ENCODE data around the gene PTTG1. TPM values are rescaled to one million over a fixed set of nuclear protein-coding genes. Genes with fewer than 3 reads are reported as not detected.

The PTTG1 gene
- total RNA-seq, 3 donors from 2014 or later, result 5.8 to 46.8 (median 9.0) TPM

DNA sequence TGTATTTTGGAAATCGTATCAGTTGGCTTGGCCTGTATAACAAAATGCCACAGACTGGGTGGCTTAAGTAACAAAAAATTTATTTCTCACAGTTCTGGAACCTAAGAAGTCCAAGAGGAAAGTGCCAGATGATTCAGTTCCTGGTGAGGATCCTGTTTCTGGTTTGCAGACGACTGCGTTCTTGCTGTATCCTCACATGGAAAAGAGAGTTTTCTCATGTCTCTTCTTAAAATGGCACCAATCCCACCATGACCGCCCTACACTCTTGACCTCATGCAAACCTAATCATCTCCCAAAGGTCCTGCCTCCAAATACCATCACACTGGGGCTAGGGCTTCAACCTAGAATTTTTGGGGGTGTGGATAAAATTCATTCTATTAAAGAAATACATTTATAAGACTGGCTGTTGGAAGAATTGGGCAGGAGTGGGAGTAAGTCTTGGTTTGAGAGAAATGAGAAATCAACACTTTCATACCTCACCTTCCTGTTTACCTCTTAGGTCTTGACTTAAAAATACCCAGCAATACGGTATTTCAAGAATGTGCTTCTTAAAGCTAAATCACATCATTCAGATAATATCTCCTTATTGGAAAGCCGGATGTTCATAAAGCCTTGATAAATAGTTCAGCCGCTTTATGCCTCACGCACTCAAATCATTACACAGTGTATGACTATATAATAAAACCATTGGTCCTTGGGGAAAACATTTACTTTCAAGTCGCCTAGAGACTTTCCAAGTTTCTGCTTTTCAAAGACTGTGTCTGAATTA is 28.7 kb downstream of the PTTG1 start:
- H3K9me3 ChIP-seq, result no peaks in the 10 kb centered on the region
- TF ChIP-seq, protein P1, sequence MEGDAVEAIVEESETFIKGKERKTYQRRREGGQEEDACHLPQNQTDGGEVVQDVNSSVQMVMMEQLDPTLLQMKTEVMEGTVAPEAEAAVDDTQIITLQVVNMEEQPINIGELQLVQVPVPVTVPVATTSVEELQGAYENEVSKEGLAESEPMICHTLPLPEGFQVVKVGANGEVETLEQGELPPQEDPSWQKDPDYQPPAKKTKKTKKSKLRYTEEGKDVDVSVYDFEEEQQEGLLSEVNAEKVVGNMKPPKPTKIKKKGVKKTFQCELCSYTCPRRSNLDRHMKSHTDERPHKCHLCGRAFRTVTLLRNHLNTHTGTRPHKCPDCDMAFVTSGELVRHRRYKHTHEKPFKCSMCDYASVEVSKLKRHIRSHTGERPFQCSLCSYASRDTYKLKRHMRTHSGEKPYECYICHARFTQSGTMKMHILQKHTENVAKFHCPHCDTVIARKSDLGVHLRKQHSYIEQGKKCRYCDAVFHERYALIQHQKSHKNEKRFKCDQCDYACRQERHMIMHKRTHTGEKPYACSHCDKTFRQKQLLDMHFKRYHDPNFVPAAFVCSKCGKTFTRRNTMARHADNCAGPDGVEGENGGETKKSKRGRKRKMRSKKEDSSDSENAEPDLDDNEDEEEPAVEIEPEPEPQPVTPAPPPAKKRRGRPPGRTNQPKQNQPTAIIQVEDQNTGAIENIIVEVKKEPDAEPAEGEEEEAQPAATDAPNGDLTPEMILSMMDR (IDR thresholded peaks at IDR 0.05), result no peak
- H3K4me3 ChIP-seq, result no peak overlapping the region
- no peaks in the 10 kb centered on the region for H3K36me3 ChIP-seq (ENCODE audit: low read depth)
- no peaks in the 10 kb centered on the region for H3K4me1 ChIP-seq (ENCODE audit: low read depth)
- ATAC-seq (no peak), DNase-seq (no peak)
- intact Hi-C loops (cut with DNase I, micrococcal nuclease), result no loop called here

DNA sequence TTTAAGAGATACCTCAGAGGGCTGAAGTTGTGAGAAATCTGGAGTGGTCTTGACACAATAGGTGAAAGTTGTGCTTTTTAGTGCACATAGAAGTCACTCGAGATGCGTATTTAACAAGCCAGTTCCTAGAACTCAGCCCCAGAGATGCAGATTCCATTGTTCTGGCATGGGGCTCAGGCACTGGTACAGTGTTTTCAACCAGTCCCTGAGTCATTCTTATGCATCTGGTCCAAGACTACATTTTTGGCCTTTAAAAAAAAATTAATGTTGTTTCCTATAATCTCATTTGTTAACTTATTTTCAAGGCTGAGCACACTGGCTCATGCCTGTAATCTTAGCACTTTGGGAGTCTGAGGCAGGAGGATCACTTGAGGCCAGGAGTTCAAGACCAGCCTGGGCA is 29.6 kb downstream of the PTTG1 start:
- no peaks in the 10 kb centered on the region for H3K4me1 ChIP-seq (ENCODE audit: low read depth)
- H3K36me3 ChIP-seq (ENCODE audit: low read depth), result no peaks in the 10 kb centered on the region
- DNase-seq (no peak), ATAC-seq (no peak)
- H3K9me3 ChIP-seq, result no peaks in the 10 kb centered on the region
- TF ChIP-seq, protein P1 (IDR thresholded peaks at IDR 0.05), result no peak
- no peak overlapping the region for H3K4me3 ChIP-seq
- intact Hi-C loops (cut with DNase I, micrococcal nuclease), result no loop called here

DNA sequence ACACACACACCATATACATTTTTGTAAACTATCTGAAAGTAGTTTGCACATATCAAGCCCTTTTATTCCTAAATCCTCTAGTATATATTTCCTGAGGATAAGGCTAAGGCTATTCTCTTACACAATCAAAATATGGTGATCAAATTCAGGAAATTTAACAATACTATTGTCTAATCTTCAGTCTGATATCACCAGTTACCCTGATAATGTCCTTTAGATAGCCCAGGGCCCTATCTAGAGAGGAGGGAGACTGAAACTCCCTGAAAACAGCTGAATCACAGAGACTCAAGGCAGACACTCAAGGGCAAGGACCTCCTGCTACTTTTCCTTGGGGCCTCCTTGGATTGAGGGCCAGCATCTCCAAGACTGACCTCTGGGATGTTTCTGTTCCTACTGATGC is 30.4 kb downstream of the PTTG1 start:
- H3K4me1 ChIP-seq (ENCODE audit: low read depth), result no peaks in the 10 kb centered on the region
- TF ChIP-seq, protein P1 (IDR thresholded peaks at IDR 0.05), result no peak

DNA sequence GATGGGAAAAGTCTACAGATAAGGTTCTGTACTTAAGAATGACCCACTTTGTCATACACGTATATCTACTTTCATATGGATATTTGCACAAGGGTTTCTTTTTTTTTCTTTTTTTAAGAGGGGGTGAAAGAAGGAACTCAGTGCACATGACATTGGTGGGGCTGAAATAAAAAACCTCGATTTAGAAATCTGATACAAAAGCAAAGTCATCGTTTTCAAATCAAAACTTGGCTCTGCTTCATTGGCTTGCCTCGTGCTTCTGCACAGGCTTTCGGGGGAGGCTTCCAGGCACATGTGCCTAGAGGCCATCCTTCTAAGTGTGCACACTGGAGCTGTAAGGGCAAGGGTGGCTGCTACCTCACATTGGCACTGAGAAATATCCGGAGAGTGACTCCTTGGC is 31.1 kb downstream of the PTTG1 start:
- intact Hi-C loops (cut with DNase I, micrococcal nuclease), result no loop called here
- no peaks in the 10 kb centered on the region for H3K9me3 ChIP-seq
- H3K36me3 ChIP-seq (ENCODE audit: low read depth), result no peaks in the 10 kb centered on the region
- DNase-seq (no peak), ATAC-seq (no peak)
- TF ChIP-seq, protein P1 (IDR thresholded peaks at IDR 0.05), result no peak
- H3K4me3 ChIP-seq, result no peak overlapping the region
- no peaks in the 10 kb centered on the region for H3K4me1 ChIP-seq (ENCODE audit: low read depth)

More for the DNA sequence above, 30.4 kb downstream of the PTTG1 start:
- no peaks in the 10 kb centered on the region for H3K9me3 ChIP-seq
- ATAC-seq (no peak), DNase-seq (no peak)
- intact Hi-C loops (cut with DNase I, micrococcal nuclease), result no loop called here
- H3K4me3 ChIP-seq, result no peak overlapping the region
- no peaks in the 10 kb centered on the region for H3K36me3 ChIP-seq (ENCODE audit: low read depth)

- Histone ChIP-seq H3K4me3 (no peak overlapping the region), H3K4me1 (ENCODE audit: low read depth) (no peaks in the 10 kb centered on the region), H3K9me3 (no peaks in the 10 kb centered on the region), H3K36me3 (ENCODE audit: low read depth) (no peaks in the 10 kb centered on the region)
- intact Hi-C loops (cut with DNase I, micrococcal nuclease), result no loop called here
- TF ChIP-seq, protein P1 (IDR thresholded peaks at IDR 0.05), result no peak
- ATAC-seq (no peak), DNase-seq (no peak)
Observed at GRCh38 chr5:160453751-160454150, 32.1 kb downstream of the PTTG1 start.
